ENCODE measurements around the gene COQ10B. TPM values are rescaled to one million over a fixed set of nuclear protein-coding genes. Genes with fewer than 3 reads are reported as not detected.

COQ10B gene
- total RNA-seq, 3 donors from 2014 or later = 30.7 to 34.4 (median 32.8) TPM

- peaks cover 0 to 26% of the 10 kb centered on the region in 2 donors for H3K4me1 ChIP-seq
- H3K27me3 ChIP-seq = no peaks in the 10 kb centered on the region
- TF ChIP-seq CTCF (IDR thresholded peaks at IDR 0.05) (no peak), POLR2A (IDR thresholded peaks at IDR 0.05) (no peak), POLR2AphosphoS5 (IDR thresholded peaks at IDR 0.05) (no peak)
- H3K36me3 ChIP-seq = no peaks in the 10 kb centered on the region
- peak overlapping the region; percentile 77 to 92 (median 80) for H3K4me3 ChIP-seq
- H3K9me3 ChIP-seq = no peaks in the 10 kb centered on the region
- intact Hi-C loops (cut with DNase I; ENCODE audit: low total_unique reads) = loop anchor here (5.0 kb wide), 1 partner anchor 1964 kb away; no protein-coding TSS in a partner anchor
- H3K27ac ChIP-seq = peak overlapping the region; percentile 97 to 98
- DNase-seq (ENCODE audit: low spot score in 2 of 2) = no peak
Measured at GRCh38 chr2:197498235-197498936, 45.0 kb downstream of the COQ10B start.

- intact Hi-C loops (cut with DNase I; ENCODE audit: low total_unique reads) = loop anchor here (5.0 kb wide), 1 partner anchor 1963 kb away; no protein-coding TSS in a partner anchor
- no peaks in the 10 kb centered on the region for H3K36me3 ChIP-seq
- peak overlapping the region; percentile 77 to 92 (median 80) for H3K4me3 ChIP-seq
- H3K4me1 ChIP-seq = peaks cover 0 to 26% of the 10 kb centered on the region in 2 donors
- TF ChIP-seq POLR2AphosphoS5 (IDR thresholded peaks at IDR 0.05) (no peak), POLR2A (IDR thresholded peaks at IDR 0.05) (no peak), CTCF (IDR thresholded peaks at IDR 0.05) (no peak)
- no peaks in the 10 kb centered on the region for H3K27me3 ChIP-seq
- H3K27ac ChIP-seq = peak overlapping the region; percentile 97 to 98
- no peaks in the 10 kb centered on the region for H3K9me3 ChIP-seq
- DNase-seq (ENCODE audit: low spot score in 2 of 2) = peak; percentile 37 to 60
Measured at GRCh38 chr2:197498937-197499593, 45.7 kb downstream of the COQ10B start.

- peak within 1 kb of the TSS; percentile 77 to 92 (median 80) for H3K4me3 ChIP-seq
- H3K27ac ChIP-seq = peak within 1 kb of the TSS; percentile 97 to 98
- intact Hi-C loops (cut with DNase I; ENCODE audit: low total_unique reads) = loop anchor here (5.0 kb wide), 1 partner anchor 1962 kb away; no protein-coding TSS in a partner anchor
- H3K4me1 ChIP-seq = peaks cover 0 to 26% of the 10 kb centered on the region in 2 donors
- no peaks in the 10 kb centered on the region for H3K27me3 ChIP-seq
- H3K36me3 ChIP-seq = no peaks in the 10 kb centered on the region
- peak; percentile 96 to 97 for DNase-seq (ENCODE audit: low spot score in 2 of 2)
- TF ChIP-seq POLR2AphosphoS5 (IDR thresholded peaks at IDR 0.05) = peak; percentile 66 to 80 (median 77)
- peak; percentile 5 to 37 (median 34) for TF ChIP-seq CTCF (IDR thresholded peaks at IDR 0.05)
- TF ChIP-seq POLR2A (IDR thresholded peaks at IDR 0.05) = peak; percentile 72
- H3K9me3 ChIP-seq = no peaks in the 10 kb centered on the region
Measured at GRCh38 chr2:197499594-197500502, 46.5 kb downstream of the COQ10B start, which contains the start of the genes HSPD1 and HSPE1. Gene HSPD1, minus strand, starts transcription at chr2:197499840. Its CDS starts 992 bp downstream, at chr2:197498848. Gene HSPE1, plus strand, starts transcription at chr2:197500379. Its CDS starts 58 bp downstream, at chr2:197500437.

- no peak for DNase-seq (ENCODE audit: low spot score in 2 of 2)
- Histone ChIP-seq H3K9me3 (no peaks in the 10 kb centered on the region), H3K27ac (peak overlapping the region; percentile 97 to 98), H3K36me3 (no peaks in the 10 kb centered on the region), H3K4me1 (peaks cover 0 to 26% of the 10 kb centered on the region in 2 donors), H3K4me3 (peak overlapping the region; percentile 77 to 92 (median 80)), H3K27me3 (no peaks in the 10 kb centered on the region)
- intact Hi-C loops (cut with DNase I; ENCODE audit: low total_unique reads) = no loop called here
- TF ChIP-seq CTCF (IDR thresholded peaks at IDR 0.05) (no peak), POLR2A (IDR thresholded peaks at IDR 0.05) (no peak), POLR2AphosphoS5 (IDR thresholded peaks at IDR 0.05) (no peak)
Measured at GRCh38 chr2:197500503-197501131, 47.3 kb downstream of the COQ10B start.
